Measurements from ENCODE around the gene CIP2A.

GRCh38 chr3:108605491-108605890 lies 16.3 kb upstream of the CIP2A start:
- no peak for TF ChIP-seq CTCF (IDR thresholded peaks at IDR 0.05)
- no peak for TF ChIP-seq POLR2AphosphoS5 (IDR thresholded peaks at IDR 0.05)
- TF ChIP-seq POLR2A (IDR thresholded peaks at IDR 0.05; ENCODE audit: low read depth) = no peak
- TF ChIP-seq EP300 (IDR thresholded peaks at IDR 0.05) = no peak
